Superior temporal gyrus (tissue), 1 donor: ENCODE measurements around the gene PTPRK.
A peak's percentile ranks its signal among the peaks of the same experiment; 100 is the strongest.
"Not testable (repeated sequence)": the region's sequence is repeated elsewhere in the genome, so short reads cannot be mapped to it uniquely, and the experiment has no call there.

Source experiments
- DNase-seq: peaks from one replicate; pipeline ENCODE4 v3.0.0-alpha.2; 2016; ENCODE audit errors: extremely low spot score

PTPRK gene

GRCh38 chr6:128446497-128446896, 73.9 kb downstream of the PTPRK start:
- no peak for DNase-seq

GRCh38 chr6:128443553-128443952, 76.8 kb downstream of the PTPRK start:
- no peak for DNase-seq

GRCh38 chr6:128439627-128440026, 80.8 kb downstream of the PTPRK start:
- DNase-seq, result no peak

DNA sequence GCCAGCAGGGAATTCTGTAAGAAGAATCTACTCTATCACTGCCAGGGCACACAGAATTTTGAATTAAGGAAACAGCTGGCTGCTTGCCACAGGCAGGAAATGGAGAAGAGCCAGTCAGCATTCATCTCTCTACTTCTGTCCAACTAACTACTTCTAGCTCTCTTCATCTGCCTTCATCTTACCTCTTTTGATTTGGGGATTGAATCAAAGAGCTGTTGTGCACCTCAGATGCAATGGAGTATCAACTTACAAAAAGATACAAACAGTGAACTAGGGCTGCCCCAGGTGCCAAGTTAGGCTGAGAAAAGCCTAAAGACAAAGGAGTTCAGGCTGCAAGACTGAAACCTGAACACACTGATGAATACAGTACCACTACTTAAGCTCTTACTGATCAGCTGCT, 82.0 kb downstream of the PTPRK start:
- no peak for DNase-seq

GRCh38 chr6:128437685-128438084, 82.7 kb downstream of the PTPRK start:
- no peak for DNase-seq

- DNase-seq, result not testable (repeated sequence)
These were observed 85.6 kb downstream of the PTPRK start for GRCh38 chr6:128434752-128435151.

DNA sequence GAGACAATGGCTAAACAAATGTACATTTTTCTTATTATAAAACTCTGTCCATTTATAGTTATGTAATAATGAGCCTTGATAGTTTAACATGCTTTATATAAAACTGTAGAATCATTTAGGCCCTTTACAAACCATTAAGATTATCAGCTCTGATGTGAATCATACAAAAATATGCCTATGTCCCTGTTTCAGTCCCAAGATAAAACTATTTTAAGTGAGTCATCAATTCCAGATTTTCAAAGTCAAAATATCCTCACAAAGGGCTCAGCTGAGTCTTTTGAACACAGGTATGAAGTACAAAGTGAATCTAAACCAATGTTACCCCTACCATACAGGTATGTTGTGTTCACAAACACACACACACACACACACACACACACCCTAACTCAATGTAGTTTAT, 88.0 kb downstream of the PTPRK start:
- DNase-seq, result no peak

GRCh38 chr6:128427139-128427538, 93.3 kb downstream of the PTPRK start:
- DNase-seq, result no peak

DNA sequence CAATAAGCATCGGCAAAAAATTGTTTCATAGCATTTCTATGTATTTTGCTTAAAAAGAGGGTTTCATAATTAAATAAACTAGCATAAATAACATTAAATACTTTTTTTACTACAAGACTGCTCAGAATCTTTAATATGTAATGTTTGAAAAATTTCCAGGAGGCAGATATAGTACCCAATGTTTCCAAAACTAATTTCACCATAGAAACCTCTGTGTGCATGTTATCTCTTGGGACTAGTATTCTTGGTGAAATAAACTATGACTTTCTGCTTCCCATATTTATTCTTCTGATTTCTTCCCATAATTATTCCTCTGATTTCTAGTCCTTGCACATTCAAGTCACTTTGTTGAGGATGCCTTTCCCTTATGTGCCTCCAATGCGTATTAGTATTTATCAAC, 94.5 kb downstream of the PTPRK start:
- DNase-seq, result no peak

DNA sequence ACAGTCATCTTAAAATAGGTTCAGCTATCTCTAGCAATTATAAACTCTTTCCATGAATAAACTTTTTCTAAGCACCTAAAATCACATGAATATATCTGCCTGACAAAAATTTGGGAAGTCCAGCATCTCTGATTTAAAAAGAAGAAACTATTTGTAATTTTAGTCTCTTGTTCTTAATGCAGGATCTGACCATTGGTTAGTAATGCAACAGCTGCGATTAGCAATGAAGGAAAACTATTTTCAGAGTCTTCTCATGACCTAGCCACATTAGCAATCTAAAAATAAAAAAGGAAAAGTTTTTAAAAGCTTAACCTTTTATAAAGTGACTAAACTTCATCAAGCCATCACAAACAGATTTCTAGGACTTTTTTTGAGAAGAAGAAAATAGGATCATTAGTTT, 97.5 kb downstream of the PTPRK start:
- DNase-seq, result no peak

DNA sequence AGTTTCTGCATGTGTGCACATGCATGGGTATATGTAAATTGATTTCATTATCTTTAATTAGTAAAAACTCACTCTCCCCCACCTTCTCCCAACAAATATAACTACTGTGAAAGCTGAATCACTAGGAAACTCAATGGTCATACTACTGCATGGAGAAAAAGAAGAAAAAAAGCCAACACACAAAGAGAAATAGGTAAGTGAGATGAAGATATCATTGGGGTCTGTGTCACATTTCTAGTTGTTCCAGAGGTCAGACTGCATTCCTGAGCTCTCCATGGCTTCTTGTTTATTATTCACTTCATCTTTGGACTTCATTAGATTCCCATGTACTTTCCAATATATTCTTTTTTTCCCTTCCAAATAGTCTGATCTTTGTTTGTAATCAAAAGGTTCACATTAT, 98.2 kb downstream of the PTPRK start:
- no peak for DNase-seq

DNA sequence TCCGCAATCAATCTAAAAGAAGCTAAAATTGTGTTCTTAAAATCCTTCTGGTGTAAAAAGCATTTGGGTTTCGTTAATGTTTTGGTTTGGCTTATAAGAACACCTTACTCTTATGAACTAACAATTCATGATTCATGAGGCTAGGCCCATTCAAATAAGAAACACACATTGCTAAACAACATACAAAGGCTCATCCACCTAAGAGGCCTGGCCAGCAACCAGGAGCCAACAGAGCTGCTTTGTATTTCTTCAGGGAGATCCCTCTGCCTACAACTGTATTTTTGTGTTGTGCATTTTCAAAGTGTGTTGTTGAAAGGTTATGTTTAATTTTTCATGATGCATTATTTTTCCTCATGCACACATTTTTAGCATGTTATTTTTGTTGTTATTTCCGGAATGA, 98.6 kb downstream of the PTPRK start:
- DNase-seq, result peak; percentile 69

DNA sequence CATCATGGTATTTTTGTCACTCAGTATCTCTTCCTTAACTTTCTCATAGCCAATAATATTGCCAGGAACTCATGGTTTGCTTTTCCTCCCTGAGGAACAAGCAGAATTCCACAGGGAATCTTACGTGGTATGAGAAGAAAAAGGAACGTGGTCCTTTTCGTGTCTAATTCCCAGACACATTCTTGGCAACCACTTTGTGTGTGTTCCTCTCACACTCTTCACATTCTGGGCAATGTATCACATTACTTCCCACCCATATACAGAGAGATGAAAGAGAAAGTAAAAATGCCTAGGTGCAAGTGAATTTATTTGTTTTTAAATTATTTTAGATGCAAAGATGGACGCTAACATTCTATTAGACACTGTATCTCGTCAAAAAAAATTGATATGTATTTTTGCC, 102.7 kb downstream of the PTPRK start:
- DNase-seq, result no peak

GRCh38 chr6:128415387-128415786, 105.0 kb downstream of the PTPRK start:
- peak; percentile 62 for DNase-seq

- DNase-seq, result no peak
These were observed 105.5 kb downstream of the PTPRK start for GRCh38 chr6:128414943-128415342.

GRCh38 chr6:128413291-128413690, 107.1 kb downstream of the PTPRK start:
- no peak for DNase-seq

- DNase-seq, result peak; percentile 48
These were observed 107.7 kb downstream of the PTPRK start for GRCh38 chr6:128412680-128413079.

GRCh38 chr6:128410584-128410983, 109.8 kb downstream of the PTPRK start:
- no peak for DNase-seq

GRCh38 chr6:128409003-128409402, 111.4 kb downstream of the PTPRK start:
- no peak for DNase-seq

DNA sequence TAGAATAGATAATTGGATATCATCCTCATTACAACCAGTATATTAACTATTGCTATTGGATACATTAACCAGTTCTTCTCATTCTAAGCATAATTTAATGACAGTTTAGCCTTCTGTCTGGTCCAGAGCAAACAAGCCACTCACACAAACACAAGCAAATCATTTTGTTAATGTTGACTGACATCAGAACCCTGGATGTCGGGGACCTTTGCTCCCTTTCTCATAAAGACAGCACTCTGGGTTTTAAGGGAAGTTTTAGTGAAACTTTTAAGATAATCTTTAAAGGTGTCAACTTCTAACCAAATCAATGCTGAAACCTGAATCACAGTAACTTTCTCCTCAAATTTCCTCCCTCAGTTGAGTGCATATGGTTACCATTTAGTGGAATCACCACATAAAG, 113.9 kb downstream of the PTPRK start:
- DNase-seq, result no peak

- DNase-seq, result no peak
These were observed 116.6 kb downstream of the PTPRK start for GRCh38 chr6:128403618-128404444.

- no peak for DNase-seq
These were observed 119.5 kb downstream of the PTPRK start for GRCh38 chr6:128400875-128401274.

DNA sequence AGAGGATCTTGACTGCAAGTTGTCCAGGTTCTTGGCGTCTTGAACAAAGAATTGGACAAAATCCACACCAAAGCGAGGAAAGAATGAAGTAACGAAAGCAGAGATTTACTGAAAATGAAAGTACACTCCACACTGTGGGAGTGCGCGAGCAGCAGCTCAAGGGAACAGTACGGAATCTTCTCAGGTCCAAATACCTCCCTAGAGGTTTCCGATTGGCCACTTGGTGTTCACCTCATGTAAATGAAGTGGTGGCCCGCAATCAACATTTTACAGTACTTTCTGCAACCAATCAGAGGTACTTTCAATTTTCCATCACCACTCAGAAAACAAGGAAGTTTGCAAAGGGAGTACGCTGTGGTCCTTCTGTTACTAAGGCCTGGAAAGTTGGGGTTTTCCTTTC, 122.4 kb downstream of the PTPRK start:
- no peak for DNase-seq

DNA sequence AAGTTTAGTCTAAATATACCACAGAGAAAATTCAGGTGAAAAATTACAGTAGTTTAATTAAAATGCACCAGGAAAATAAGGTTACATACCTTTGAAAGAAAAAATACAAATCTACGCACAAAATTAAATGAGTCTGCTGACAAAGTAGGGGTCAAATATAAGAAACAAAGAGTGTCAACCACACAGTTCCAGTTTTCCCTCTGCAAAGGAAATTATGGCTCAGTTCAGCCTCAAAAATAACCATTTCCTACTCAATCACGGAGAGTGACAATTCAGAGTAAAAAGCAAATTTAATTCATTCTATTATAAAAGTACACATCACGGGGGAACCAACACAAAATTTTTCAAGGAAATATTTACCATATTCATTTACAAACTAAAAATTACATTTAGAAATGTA, 124.8 kb downstream of the PTPRK start:
- DNase-seq, result no peak
